HG03103 (cell line): ENCODE results near the gene PRPF40B.

ENCODE experiments used
- ATAC-seq: cut with Tn5 transposase; IDR thresholded peaks from one replicate; pipeline ENCODE4 v1.9.1; 2021; ENCODE audit warnings: low read depth; ENCODE audit not compliant: unreplicated experiment

Gene PRPF40B

GRCh38 chr12:49635036-49635435 lies 11.7 kb downstream of the PRPF40B start:
- no peak for ATAC-seq

- no peak for ATAC-seq
These were observed 12.3 kb downstream of the PRPF40B start for GRCh38 chr12:49635656-49636055.

- ATAC-seq = no peak
These were observed 13.2 kb downstream of the PRPF40B start for GRCh38 chr12:49636574-49636973.

- ATAC-seq = no peak
These were observed 13.8 kb downstream of the PRPF40B start for GRCh38 chr12:49636979-49637755.

GRCh38 chr12:49641748-49642369 lies 18.5 kb downstream of the PRPF40B start:
- ATAC-seq = no peak

- no peak for ATAC-seq
These were observed 19.0 kb downstream of the PRPF40B start for GRCh38 chr12:49642370-49642802.

- no peak for ATAC-seq
These were observed 19.8 kb downstream of the PRPF40B start for GRCh38 chr12:49643135-49643534.

GRCh38 chr12:49643961-49644619 lies 20.7 kb downstream of the PRPF40B start:
- ATAC-seq = no peak

GRCh38 chr12:49644620-49644994 lies 21.2 kb downstream of the PRPF40B start:
- ATAC-seq = no peak

- no peak for ATAC-seq
These were observed 22.0 kb downstream of the PRPF40B start for GRCh38 chr12:49645146-49646039.

GRCh38 chr12:49646331-49646830 lies 23.0 kb downstream of the PRPF40B start:
- ATAC-seq = no peak

GRCh38 chr12:49646871-49647654 lies 23.7 kb downstream of the PRPF40B start:
- no peak for ATAC-seq

- ATAC-seq = no peak
These were observed 24.7 kb downstream of the PRPF40B start for GRCh38 chr12:49647827-49648711.

- ATAC-seq = no peak
These were observed 25.3 kb downstream of the PRPF40B start for GRCh38 chr12:49648712-49649003.

- ATAC-seq = no peak
These were observed 26.1 kb downstream of the PRPF40B start for GRCh38 chr12:49649445-49649844.

- ATAC-seq = no peak
These were observed 26.5 kb downstream of the PRPF40B start for GRCh38 chr12:49649892-49650291.

GRCh38 chr12:49651855-49652254 lies 28.5 kb downstream of the PRPF40B start:
- no peak for ATAC-seq

GRCh38 chr12:49652921-49653520 lies 29.7 kb downstream of the PRPF40B start:
- no peak for ATAC-seq

GRCh38 chr12:49654715-49655114 lies 31.4 kb downstream of the PRPF40B start:
- no peak for ATAC-seq
